SK-N-SH (cell line): ENCODE data around the gene BEX4. TPM values are rescaled to one million over a fixed set of nuclear protein-coding genes. Genes with fewer than 3 reads are reported as not detected.

Source experiments
- CTCF ChIA-PET: fragments of 300-600, 350-600 bp; formaldehyde crosslinking; extraction: SDS; loops from one replicate; lab custom pipeline; 2021; lab: Yijun Ruan, JAX
- POLR2A ChIA-PET: fragments of 350-600 bp; sonication (Branson Sonifier 250); formaldehyde crosslinking; extraction: SDS; loops from one replicate; lab custom pipeline; 2020; ENCODE audit warnings: antibody characterized with exemption, inconsistent platforms; lab: Yijun Ruan, JAX
- DNase-seq: peaks from one replicate; pipeline ENCODE4 v3.0.0; 2012
- H2AFZ ChIP-seq: fragments of 200-600 bp; sonication (generic); 2 replicates; pipeline ENCODE4 v1.8.1; 2016; ENCODE audit warnings: antibody characterized with exemption, mild to moderate bottlenecking, low read depth
- H3F3A ChIP-seq: fragments of 200-600 bp; sonication (generic); replicated peaks from 2 replicates; pipeline ENCODE3; 2016; ENCODE audit warnings: antibody characterized with exemption, mild to moderate bottlenecking; ENCODE audit not compliant: insufficient read depth
- H3K27ac ChIP-seq, 2 experiments: fragments of 200-500 bp in 1 of 2; fragments of 200-600 bp in 1 of 2; sonication (Bioruptor generic) in 1 of 2; sonication (generic), shearing (Covaris generic) in 1 of 2; 2 replicates each; pipeline versions ENCODE4 v1.5.1 to v1.6.1; 2014 to 2016; ENCODE audit warnings: low read depth in 2 of 2, inconsistent platforms in 1 of 2, low read length in 1 of 2, mild to moderate bottlenecking in 1 of 2, mixed read lengths in 1 of 2
- H3K27me3 ChIP-seq: fragments of 200-600 bp; sonication (generic), shearing (Covaris generic); 2 replicates; pipeline ENCODE4 v1.6.1; 2016; ENCODE audit warnings: mixed run types; ENCODE audit not compliant: insufficient read depth
- H3K36me3 ChIP-seq, 2 experiments: fragments of 200-500 bp in 1 of 2; fragments of 200-600 bp in 1 of 2; sonication (Bioruptor generic) in 1 of 2; sonication (generic) in 1 of 2; replicated peaks in 1 of 2; 2 replicates each; pipeline versions ENCODE3 to v1.5.1; 2014 to 2016; ENCODE audit warnings: low read length in 1 of 2, mild to moderate bottlenecking in 1 of 2; ENCODE audit not compliant: insufficient read depth in 2 of 2, control insufficient read depth in 1 of 2
- H3K4me1 ChIP-seq, 2 experiments: fragments of 200-500 bp in 1 of 2; fragments of 200-600 bp in 1 of 2; sonication (Bioruptor generic) in 1 of 2; sonication (generic), shearing (Covaris generic) in 1 of 2; 2 replicates each; pipeline versions ENCODE4 v1.5.1 to v1.6.1; 2014 to 2016; ENCODE audit warnings: low read depth in 1 of 2, low read length in 1 of 2, mixed run types in 1 of 2; ENCODE audit not compliant: insufficient read depth in 2 of 2, control insufficient read depth in 1 of 2
- H3K4me2 ChIP-seq: fragments of 200-600 bp; sonication (generic), shearing (Covaris generic); 2 replicates; pipeline ENCODE4 v1.6.1; 2017; ENCODE audit warnings: mixed run types
- H3K4me3 ChIP-seq, 2 experiments: fragments of 200-500 bp in 1 of 2; fragments of 200-600 bp in 1 of 2; sonication (Bioruptor generic) in 1 of 2; sonication (generic), shearing (Covaris generic) in 1 of 2; 2 replicates each; pipeline versions ENCODE4 v1.5.1 to v1.8.1; 2014 to 2016; ENCODE audit warnings: low read depth in 2 of 2, inconsistent platforms in 1 of 2, low read length in 1 of 2, mild to moderate bottlenecking in 1 of 2, mixed read lengths in 1 of 2, moderate library complexity in 1 of 2
- H3K79me2 ChIP-seq: fragments of 200-600 bp; sonication (generic); 2 replicates; pipeline ENCODE4 v1.8.1; 2017; ENCODE audit warnings: mild to moderate bottlenecking; ENCODE audit not compliant: insufficient read depth
- H3K9ac ChIP-seq: fragments of 200-600 bp; sonication (generic); 2 replicates; pipeline ENCODE4 v1.6.1; 2017; ENCODE audit warnings: mixed run types
- H3K9me2 ChIP-seq: fragments of 200-600 bp; sonication (generic); 2 replicates; pipeline ENCODE4 v1.6.1; 2017; ENCODE audit warnings: mixed run types
- H3K9me3 ChIP-seq: fragments of 200-600 bp; sonication (generic); 2 replicates; pipeline ENCODE4 v1.6.1; 2017; ENCODE audit warnings: mixed run types, mild to moderate bottlenecking, moderate library complexity
- H4K20me1 ChIP-seq: fragments of 200-600 bp; sonication (generic); 2 replicates; pipeline ENCODE4 v1.6.1; 2017; ENCODE audit warnings: mild to moderate bottlenecking, mixed run types; ENCODE audit not compliant: insufficient read depth
- CHD2 ChIP-seq: fragments of 150-350 bp; IDR thresholded peaks from 2 replicates; pipeline ENCODE4 v1.6.1; 2018; ENCODE audit warnings: low read length; ENCODE audit not compliant: partially characterized antibody
- FOSL2 ChIP-seq: IDR thresholded peaks from 2 replicates; pipeline ENCODE4 v1.4.0; 2012; ENCODE audit warnings: low read depth, mild to moderate bottlenecking, moderate library complexity, borderline replicate concordance
- FOXJ3 ChIP-seq: sonication (generic); formaldehyde crosslinking; IDR thresholded peaks from 2 replicates; pipeline ENCODE4 v1.5.1; 2020; ENCODE audit warnings: mild to moderate bottlenecking, missing genetic modification reagents
- FOXM1 ChIP-seq: IDR thresholded peaks from 2 replicates; pipeline ENCODE4 v1.4.0; 2012; ENCODE audit warnings: low read depth, mild to moderate bottlenecking
- GATA2 ChIP-seq: sonication (generic); formaldehyde crosslinking; IDR thresholded peaks from 2 replicates; pipeline ENCODE4 v1.5.0; 2020; ENCODE audit warnings: mild to moderate bottlenecking, missing genetic modification reagents
- JUND ChIP-seq: IDR thresholded peaks from 2 replicates; pipeline ENCODE4 v1.4.0; 2012
- MEF2A ChIP-seq: IDR thresholded peaks from 2 replicates; pipeline ENCODE4 v1.4.0; 2012; ENCODE audit warnings: low read depth, borderline replicate concordance
- RCOR1 ChIP-seq: fragments of 150-350 bp; IDR thresholded peaks from 2 replicates; pipeline ENCODE4 v1.6.1; 2017; ENCODE audit warnings: antibody characterized with exemption, low read length
- RFX5 ChIP-seq: IDR thresholded peaks from 2 replicates; pipeline ENCODE4 v1.6.1; 2012; ENCODE audit warnings: mild to moderate bottlenecking, improper control_type of control experiment, low read length
- RXRA ChIP-seq: IDR thresholded peaks from 2 replicates; pipeline ENCODE4 v1.4.0; 2012; ENCODE audit warnings: low read depth, mild to moderate bottlenecking, borderline replicate concordance
- SMC3 ChIP-seq: IDR thresholded peaks from 2 replicates; pipeline ENCODE4 v1.6.1; 2012; ENCODE audit warnings: low read depth, low read length, improper control_type of control experiment
- TCF12 ChIP-seq: IDR thresholded peaks from 2 replicates; pipeline ENCODE4 v1.4.0; 2012
- TEAD4 ChIP-seq: IDR thresholded peaks from 2 replicates; pipeline ENCODE4 v1.4.0; 2012; ENCODE audit warnings: mild to moderate bottlenecking, borderline replicate concordance; ENCODE audit not compliant: insufficient read depth
- WGBS: methylation state at CpG from one replicate; pipeline ENCODE4 v1.1.6; 2017; ENCODE audit warnings: low lambda C conversion rate; 5-methylcytosine and 5-hydroxymethylcytosine counted together
- polyA plus RNA-seq, 3 experiments: library from polyadenylated mRNA; depleted of rRNA; stranded (reverse); fragments of >200 nt; gene quantifications; 2 replicates each; pipeline ENCODE4 v1.2.3, GENCODE V29; 2012
- TF ChIP-seq, protein P1 (sequence below): IDR thresholded peaks from 2 replicates; pipeline ENCODE4 v1.6.1; 2012; ENCODE audit warnings: mild to moderate bottlenecking, low read depth, low read length, moderate library complexity
- TF ChIP-seq, protein P2 (sequence below): fragments of 150-350 bp; IDR thresholded peaks from 2 replicates; pipeline ENCODE4 v1.6.1; 2017; ENCODE audit warnings: antibody characterized with exemption, low read length, low read depth, borderline replicate concordance
- TF ChIP-seq, protein P3 (sequence below): IDR thresholded peaks from 2 replicates; pipeline ENCODE4; 2012
- TF ChIP-seq, protein P4 (sequence below): fragments of 200-600 bp; sonication (generic); IDR thresholded peaks from 2 replicates; pipeline ENCODE4 v1.6.1; 2017; ENCODE audit warnings: antibody characterized with exemption, mild to moderate bottlenecking, moderate library complexity

Gene BEX4
- polyA plus RNA-seq, 1 of the 3 experiments (the other 2 are of a cell fraction) = 95.7 TPM

- ChIA-PET POLR2A (interaction anchor here (0.7 to 2.1 kb wide), 2 partner anchors 25 to 77 kb away, joined by 3 to 14 read pairs; partner anchors contain the start of gene TCEAL7), CTCF (interaction anchor here (0.5 to 2.2 kb wide), 2 partner anchors 42 to 464 kb away, joined by 3 to 16 read pairs; no protein-coding TSS in a partner anchor)
- Histone ChIP-seq H2AFZ (peak overlapping the region; percentile 97), H3F3A (no peaks in the 10 kb centered on the region), H3K36me3 (peaks cover 4 to 12% of the 10 kb centered on the region in 2 experiments), H3K4me2 (peak overlapping the region; percentile 83), H3K9me2 (no peaks in the 10 kb centered on the region), H4K20me1 (no peaks in the 10 kb centered on the region), H3K4me1 (peaks cover 0 to 3% of the 10 kb centered on the region in 2 experiments; a peak in 2 of 4 replicates), H3K27ac (peak overlapping the region; percentile 78 to 87; a peak in 3 of 4 replicates), H3K9ac (peak overlapping the region; percentile 77; the same call in 1 of the 2 replicates), H3K27me3 (no peaks in the 10 kb centered on the region), H3K9me3 (no peaks in the 10 kb centered on the region), H3K4me3 (peak overlapping the region; percentile 74 to 75), H3K79me2 (peaks cover 22% of the 10 kb centered on the region)
- DNase-seq = no peak
- WGBS = 51% methylated on average over 8 of the region's 8 CpGs
- TF ChIP-seq, protein P1, sequence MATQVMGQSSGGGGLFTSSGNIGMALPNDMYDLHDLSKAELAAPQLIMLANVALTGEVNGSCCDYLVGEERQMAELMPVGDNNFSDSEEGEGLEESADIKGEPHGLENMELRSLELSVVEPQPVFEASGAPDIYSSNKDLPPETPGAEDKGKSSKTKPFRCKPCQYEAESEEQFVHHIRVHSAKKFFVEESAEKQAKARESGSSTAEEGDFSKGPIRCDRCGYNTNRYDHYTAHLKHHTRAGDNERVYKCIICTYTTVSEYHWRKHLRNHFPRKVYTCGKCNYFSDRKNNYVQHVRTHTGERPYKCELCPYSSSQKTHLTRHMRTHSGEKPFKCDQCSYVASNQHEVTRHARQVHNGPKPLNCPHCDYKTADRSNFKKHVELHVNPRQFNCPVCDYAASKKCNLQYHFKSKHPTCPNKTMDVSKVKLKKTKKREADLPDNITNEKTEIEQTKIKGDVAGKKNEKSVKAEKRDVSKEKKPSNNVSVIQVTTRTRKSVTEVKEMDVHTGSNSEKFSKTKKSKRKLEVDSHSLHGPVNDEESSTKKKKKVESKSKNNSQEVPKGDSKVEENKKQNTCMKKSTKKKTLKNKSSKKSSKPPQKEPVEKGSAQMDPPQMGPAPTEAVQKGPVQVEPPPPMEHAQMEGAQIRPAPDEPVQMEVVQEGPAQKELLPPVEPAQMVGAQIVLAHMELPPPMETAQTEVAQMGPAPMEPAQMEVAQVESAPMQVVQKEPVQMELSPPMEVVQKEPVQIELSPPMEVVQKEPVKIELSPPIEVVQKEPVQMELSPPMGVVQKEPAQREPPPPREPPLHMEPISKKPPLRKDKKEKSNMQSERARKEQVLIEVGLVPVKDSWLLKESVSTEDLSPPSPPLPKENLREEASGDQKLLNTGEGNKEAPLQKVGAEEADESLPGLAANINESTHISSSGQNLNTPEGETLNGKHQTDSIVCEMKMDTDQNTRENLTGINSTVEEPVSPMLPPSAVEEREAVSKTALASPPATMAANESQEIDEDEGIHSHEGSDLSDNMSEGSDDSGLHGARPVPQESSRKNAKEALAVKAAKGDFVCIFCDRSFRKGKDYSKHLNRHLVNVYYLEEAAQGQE = no peak
- no peak for TF ChIP-seq FOXM1
- no peak for TF ChIP-seq RFX5
- no peak for TF ChIP-seq SMC3
- TF ChIP-seq, protein P2, sequence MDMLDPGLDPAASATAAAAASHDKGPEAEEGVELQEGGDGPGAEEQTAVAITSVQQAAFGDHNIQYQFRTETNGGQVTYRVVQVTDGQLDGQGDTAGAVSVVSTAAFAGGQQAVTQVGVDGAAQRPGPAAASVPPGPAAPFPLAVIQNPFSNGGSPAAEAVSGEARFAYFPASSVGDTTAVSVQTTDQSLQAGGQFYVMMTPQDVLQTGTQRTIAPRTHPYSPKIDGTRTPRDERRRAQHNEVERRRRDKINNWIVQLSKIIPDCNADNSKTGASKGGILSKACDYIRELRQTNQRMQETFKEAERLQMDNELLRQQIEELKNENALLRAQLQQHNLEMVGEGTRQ = no peak
- no peak for TF ChIP-seq MEF2A
- no peak for TF ChIP-seq TEAD4
- TF ChIP-seq, protein P3, sequence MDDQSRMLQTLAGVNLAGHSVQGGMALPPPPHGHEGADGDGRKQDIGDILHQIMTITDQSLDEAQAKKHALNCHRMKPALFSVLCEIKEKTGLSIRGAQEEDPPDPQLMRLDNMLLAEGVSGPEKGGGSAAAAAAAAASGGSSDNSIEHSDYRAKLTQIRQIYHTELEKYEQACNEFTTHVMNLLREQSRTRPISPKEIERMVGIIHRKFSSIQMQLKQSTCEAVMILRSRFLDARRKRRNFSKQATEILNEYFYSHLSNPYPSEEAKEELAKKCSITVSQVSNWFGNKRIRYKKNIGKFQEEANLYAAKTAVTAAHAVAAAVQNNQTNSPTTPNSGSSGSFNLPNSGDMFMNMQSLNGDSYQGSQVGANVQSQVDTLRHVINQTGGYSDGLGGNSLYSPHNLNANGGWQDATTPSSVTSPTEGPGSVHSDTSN = no peak
- no peak for TF ChIP-seq RCOR1
- TF ChIP-seq, protein P4, sequence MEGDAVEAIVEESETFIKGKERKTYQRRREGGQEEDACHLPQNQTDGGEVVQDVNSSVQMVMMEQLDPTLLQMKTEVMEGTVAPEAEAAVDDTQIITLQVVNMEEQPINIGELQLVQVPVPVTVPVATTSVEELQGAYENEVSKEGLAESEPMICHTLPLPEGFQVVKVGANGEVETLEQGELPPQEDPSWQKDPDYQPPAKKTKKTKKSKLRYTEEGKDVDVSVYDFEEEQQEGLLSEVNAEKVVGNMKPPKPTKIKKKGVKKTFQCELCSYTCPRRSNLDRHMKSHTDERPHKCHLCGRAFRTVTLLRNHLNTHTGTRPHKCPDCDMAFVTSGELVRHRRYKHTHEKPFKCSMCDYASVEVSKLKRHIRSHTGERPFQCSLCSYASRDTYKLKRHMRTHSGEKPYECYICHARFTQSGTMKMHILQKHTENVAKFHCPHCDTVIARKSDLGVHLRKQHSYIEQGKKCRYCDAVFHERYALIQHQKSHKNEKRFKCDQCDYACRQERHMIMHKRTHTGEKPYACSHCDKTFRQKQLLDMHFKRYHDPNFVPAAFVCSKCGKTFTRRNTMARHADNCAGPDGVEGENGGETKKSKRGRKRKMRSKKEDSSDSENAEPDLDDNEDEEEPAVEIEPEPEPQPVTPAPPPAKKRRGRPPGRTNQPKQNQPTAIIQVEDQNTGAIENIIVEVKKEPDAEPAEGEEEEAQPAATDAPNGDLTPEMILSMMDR = no peak
- TF ChIP-seq TCF12 = no peak
- no peak for TF ChIP-seq JUND
- no peak for TF ChIP-seq RXRA
- no peak for TF ChIP-seq CHD2
- TF ChIP-seq GATA2 (CRISPR knock-in tag) = no peak
- no peak for TF ChIP-seq FOXJ3 (CRISPR knock-in tag)
- TF ChIP-seq FOSL2 = no peak
Measured at GRCh38 chrX:103253608-103254007, 38.7 kb downstream of the BEX4 start.
